Mesothelial cell of epicardium (in vitro differentiated cells): ENCODE data around the gene PGBD2. TPM values are rescaled to one million over a fixed set of nuclear protein-coding genes. Genes with fewer than 3 reads are reported as not detected.
A peak's percentile ranks its signal among the peaks of the same experiment; 100 is the strongest.

ENCODE experiments used
- DNase-seq, 2 experiments: peaks; one replicate each; pipeline ENCODE4 v3.0.0; 2021; ENCODE audit warnings: low spot score in 2 of 2; ENCODE audit not compliant: unreplicated experiment in 2 of 2
- H3K27ac Mint-ChIP-seq: 2 replicates; pipeline ENCODE4 v1.8.0; 2021; ENCODE audit warnings: mixed read lengths
- H3K27me3 Mint-ChIP-seq: 2 replicates; pipeline ENCODE4 v1.8.0; 2021; ENCODE audit warnings: low read depth, mixed read lengths
- H3K36me3 Mint-ChIP-seq: 2 replicates; pipeline ENCODE4 v1.8.0; 2021; ENCODE audit warnings: mixed read lengths
- H3K4me1 Mint-ChIP-seq: 2 replicates; pipeline ENCODE4 v1.8.0; 2021; ENCODE audit warnings: mixed read lengths
- H3K4me3 Mint-ChIP-seq: 2 replicates; pipeline ENCODE4 v1.8.0; 2021; ENCODE audit warnings: mild to moderate bottlenecking, moderate library complexity, mixed read lengths
- H3K9me3 Mint-ChIP-seq: 2 replicates; pipeline ENCODE4 v1.8.0; 2021; ENCODE audit warnings: mixed read lengths
- CTCF ChIP-seq: fragments of 200-600 bp; sonication (generic); IDR thresholded peaks from one replicate; pipeline ENCODE4 v1.5.0; 2021; ENCODE audit warnings: antibody characterized with exemption; ENCODE audit not compliant: unreplicated experiment
- total RNA-seq: library from RNA; stranded (reverse); gene quantifications from 3 replicates; pipeline ENCODE4 v1.2.1, GENCODE V29; 2021

The PGBD2 gene
- total RNA-seq, 1 donor from 2014 or later: 8.5 TPM

- H3K4me3 Mint-ChIP-seq: peak overlapping the region; percentile 93
Measured at GRCh38 chr1:248904437-248905216, 1.4 kb upstream of the PGBD2 start.

GRCh38 chr1:248905662-248906008, 400 bp upstream of the PGBD2 start:
- Mint-ChIP-seq H3K27ac (peak overlapping the region; percentile 99), H3K27me3 (peaks cover 12% of the 10 kb centered on the region), H3K4me1 (peaks cover 39% of the 10 kb centered on the region), H3K9me3 (no peaks in the 10 kb centered on the region), H3K36me3 (peaks cover 2% of the 10 kb centered on the region), H3K4me3 (peak overlapping the region; percentile 93)
- no peak for DNase-seq
- no peak for TF ChIP-seq CTCF

More at GRCh38 chr1:248904437-248905216, 1.4 kb upstream of the PGBD2 start:
- no peak for DNase-seq
- H3K27ac Mint-ChIP-seq: no peak overlapping the region
- H3K27me3 Mint-ChIP-seq: peaks cover 21% of the 10 kb centered on the region
- TF ChIP-seq CTCF: no peak
- H3K9me3 Mint-ChIP-seq: peaks cover under 1% of the 10 kb centered on the region
- no peaks in the 10 kb centered on the region for H3K36me3 Mint-ChIP-seq
- peaks cover 35% of the 10 kb centered on the region for H3K4me1 Mint-ChIP-seq

- peaks cover 39% of the 10 kb centered on the region for H3K4me1 Mint-ChIP-seq
- peaks cover 3% of the 10 kb centered on the region for H3K27me3 Mint-ChIP-seq
- H3K27ac Mint-ChIP-seq: peak overlapping the region; percentile 100
- H3K9me3 Mint-ChIP-seq: no peaks in the 10 kb centered on the region
- H3K4me3 Mint-ChIP-seq: peak overlapping the region; percentile 94
- TF ChIP-seq CTCF: no peak
- peaks cover 3% of the 10 kb centered on the region for H3K36me3 Mint-ChIP-seq
- no peak for DNase-seq
Measured at GRCh38 chr1:248906753-248907661, 972 bp downstream of the PGBD2 start.

- Mint-ChIP-seq H3K27ac (no peak overlapping the region), H3K27me3 (no peaks in the 10 kb centered on the region), H3K4me3 (no peak overlapping the region), H3K36me3 (peaks cover 19% of the 10 kb centered on the region), H3K9me3 (no peaks in the 10 kb centered on the region), H3K4me1 (peaks cover 41% of the 10 kb centered on the region)
- no peak for DNase-seq
- TF ChIP-seq CTCF: no peak
Measured at GRCh38 chr1:248910761-248911160, 4.7 kb downstream of the PGBD2 start.

- Mint-ChIP-seq H3K27me3 (no peaks in the 10 kb centered on the region), H3K9me3 (no peaks in the 10 kb centered on the region), H3K27ac (peak overlapping the region; percentile 65), H3K4me3 (no peak overlapping the region), H3K4me1 (peaks cover 16% of the 10 kb centered on the region), H3K36me3 (peaks cover 39% of the 10 kb centered on the region)
- TF ChIP-seq CTCF: no peak
- no peak for DNase-seq
Measured at GRCh38 chr1:248913933-248914332, 7.9 kb downstream of the PGBD2 start.
